HepG2 (cell line): ENCODE data around the gene KCNK7. TPM values are rescaled to one million over a fixed set of nuclear protein-coding genes. Genes with fewer than 3 reads are reported as not detected.

Experiments
- DR1 ChIP-seq: sonication (generic); formaldehyde crosslinking; IDR thresholded peaks from 2 replicates; pipeline ENCODE4 v1.8.0; 2021; ENCODE audit warnings: mild to moderate bottlenecking, missing genetic modification reagents, inconsistent platforms
- GLI4 ChIP-seq: sonication (generic); formaldehyde crosslinking; IDR thresholded peaks from 2 replicates; pipeline ENCODE4 v1.5.1; 2020; ENCODE audit warnings: missing genetic modification reagents, mild to moderate bottlenecking, moderate library complexity, borderline replicate concordance
- HHEX ChIP-seq: IDR thresholded peaks from 2 replicates; pipeline ENCODE4 v1.6.1; 2016; ENCODE audit warnings: control low read depth
- HNRNPLL ChIP-seq: fragments of 200-400 bp; formaldehyde crosslinking; IDR thresholded peaks from 2 replicates; pipeline ENCODE4 v1.6.1; 2017; ENCODE audit warnings: mild to moderate bottlenecking, low read depth, low read length; ENCODE audit not compliant: poor library complexity, severe bottlenecking
- NR2C2 ChIP-seq: sonication (generic); formaldehyde crosslinking; IDR thresholded peaks from 2 replicates; pipeline ENCODE4 v1.4.0; 2020; ENCODE audit warnings: missing genetic modification reagents, mild to moderate bottlenecking, moderate library complexity, borderline replicate concordance
- PAX8 ChIP-seq: sonication (generic); formaldehyde crosslinking; IDR thresholded peaks from 2 replicates; pipeline ENCODE4 v1.8.0; 2022; ENCODE audit warnings: mild to moderate bottlenecking, missing genetic modification reagents, borderline replicate concordance
- RAD21 ChIP-seq: fragments of 450-650 bp; formaldehyde crosslinking; IDR thresholded peaks from 2 replicates; pipeline ENCODE4 v1.5.0; 2020; ENCODE audit warnings: mild to moderate bottlenecking
- RXRB ChIP-seq: IDR thresholded peaks from 2 replicates; pipeline ENCODE4 v1.6.1; 2016; ENCODE audit warnings: borderline replicate concordance, missing genetic modification reagents, missing compliant biosample characterization
- SPEN ChIP-seq: sonication (generic); formaldehyde crosslinking; IDR thresholded peaks from 2 replicates; pipeline ENCODE4 v1.5.1; 2020; ENCODE audit warnings: low read depth, mild to moderate bottlenecking, missing genetic modification reagents
- SRF ChIP-seq: IDR thresholded peaks from 2 replicates; pipeline ENCODE4 v1.6.1; 2011; ENCODE audit warnings: mild to moderate bottlenecking, low read depth, low read length, moderate library complexity
- STAG1 ChIP-seq: sonication (generic); formaldehyde crosslinking; IDR thresholded peaks from 2 replicates; pipeline ENCODE4 v1.4.0; 2020; ENCODE audit warnings: missing genetic modification reagents
- TCF12 ChIP-seq, 2 experiments: fragments of 450-650 bp in 1 of 2; sonication (generic) in 1 of 2; formaldehyde crosslinking in 1 of 2; IDR thresholded peaks; 2 replicates each; pipeline versions ENCODE4 v1.6.1 to v1.8.0; 2017 to 2022; ENCODE audit warnings: antibody characterized with exemption in 1 of 2, mild to moderate bottlenecking in 1 of 2, missing genetic modification reagents in 1 of 2, moderate library complexity in 1 of 2
- TMF1 ChIP-seq: sonication (generic); formaldehyde crosslinking; IDR thresholded peaks from 2 replicates; pipeline ENCODE4 v1.8.1; 2022; ENCODE audit warnings: low read depth, missing genetic modification reagents
- ZFP82 ChIP-seq: sonication (generic); formaldehyde crosslinking; IDR thresholded peaks from 2 replicates; pipeline ENCODE4 v1.5.1; 2020; ENCODE audit warnings: mild to moderate bottlenecking, missing genetic modification reagents, borderline replicate concordance
- ZFY ChIP-seq: sonication (generic); formaldehyde crosslinking; IDR thresholded peaks from 2 replicates; pipeline ENCODE4 v1.4.0; 2020; ENCODE audit warnings: missing genetic modification reagents
- ZNF124 ChIP-seq: sonication (generic); formaldehyde crosslinking; IDR thresholded peaks from 2 replicates; pipeline ENCODE4 v1.4.0; 2020; ENCODE audit warnings: missing genetic modification reagents
- ZNF451 ChIP-seq: sonication (generic); formaldehyde crosslinking; IDR thresholded peaks from 2 replicates; pipeline ENCODE4 v1.5.0; 2020; ENCODE audit warnings: mild to moderate bottlenecking, missing genetic modification reagents
- ZNF569 ChIP-seq: sonication (generic); formaldehyde crosslinking; IDR thresholded peaks from 2 replicates; pipeline ENCODE4 v1.5.0; 2020; ENCODE audit warnings: mild to moderate bottlenecking, missing genetic modification reagents, moderate library complexity, borderline replicate concordance
- ZNF766 ChIP-seq: sonication (generic); formaldehyde crosslinking; IDR thresholded peaks from 2 replicates; pipeline ENCODE4 v1.5.0; 2020; ENCODE audit warnings: missing genetic modification reagents, borderline replicate concordance
- ZNF781 ChIP-seq: sonication (generic); formaldehyde crosslinking; IDR thresholded peaks from 2 replicates; pipeline ENCODE4 v1.5.1; 2020; ENCODE audit warnings: borderline replicate concordance, mild to moderate bottlenecking, missing genetic modification reagents; ENCODE audit errors: not compliant biosample characterization
- polyA plus RNA-seq, 8 experiments: library from polyadenylated mRNA; depleted of rRNA in 3 of 8; stranded (reverse) in 7 of 8; unstranded in 1 of 8; fragments of >200 nt; fragmentation: Illumina TruSeq in 4 of 8; extraction: Trizol in 4 of 8; gene quantifications; 2 replicates each; pipeline versions ENCODE4 v1.2.1 to v1.2.3, GENCODE V29; 2011 to 2016; ENCODE audit warnings: low read depth in 4 of 8, missing spikeins in 1 of 8, mixed read lengths in 1 of 8; ENCODE audit not compliant: insufficient read depth in 1 of 8
- total RNA-seq, 5 experiments: library from RNA; depleted of rRNA; stranded (reverse); fragments of >200 nt; fragmentation: Illumina TruSeq; extraction: Trizol; gene quantifications; 2 replicates each; pipeline ENCODE4 v1.2.3, GENCODE V29; 2016; ENCODE audit warnings: low read depth in 1 of 5
- TF ChIP-seq, protein P1 (sequence below): sonication (generic); formaldehyde crosslinking; conservative IDR thresholded peaks from 2 replicates; pipeline ENCODE4 v1.4.0; 2020; ENCODE audit warnings: missing genetic modification reagents
- TF ChIP-seq, protein P2 (sequence below): sonication (generic); formaldehyde crosslinking; IDR thresholded peaks from 2 replicates; pipeline ENCODE4 v1.4.0; 2020; ENCODE audit warnings: missing genetic modification reagents
- TF ChIP-seq, protein P3 (sequence below): sonication (generic); formaldehyde crosslinking; IDR thresholded peaks from 2 replicates; pipeline ENCODE4 v1.8.0; 2022; ENCODE audit warnings: mild to moderate bottlenecking, missing genetic modification reagents, moderate library complexity
- TF ChIP-seq, protein P4 (sequence below): sonication (generic); formaldehyde crosslinking; conservative IDR thresholded peaks from 2 replicates; pipeline ENCODE4 v1.4.0; 2020; ENCODE audit warnings: missing genetic modification reagents

KCNK7 gene
- total and polyA plus RNA-seq, 2 of the 13 experiments (the other 11 are each of a cell fraction or from before 2014, with no cell fraction given) = 0.11 TPM; not detected in 1

DNA sequence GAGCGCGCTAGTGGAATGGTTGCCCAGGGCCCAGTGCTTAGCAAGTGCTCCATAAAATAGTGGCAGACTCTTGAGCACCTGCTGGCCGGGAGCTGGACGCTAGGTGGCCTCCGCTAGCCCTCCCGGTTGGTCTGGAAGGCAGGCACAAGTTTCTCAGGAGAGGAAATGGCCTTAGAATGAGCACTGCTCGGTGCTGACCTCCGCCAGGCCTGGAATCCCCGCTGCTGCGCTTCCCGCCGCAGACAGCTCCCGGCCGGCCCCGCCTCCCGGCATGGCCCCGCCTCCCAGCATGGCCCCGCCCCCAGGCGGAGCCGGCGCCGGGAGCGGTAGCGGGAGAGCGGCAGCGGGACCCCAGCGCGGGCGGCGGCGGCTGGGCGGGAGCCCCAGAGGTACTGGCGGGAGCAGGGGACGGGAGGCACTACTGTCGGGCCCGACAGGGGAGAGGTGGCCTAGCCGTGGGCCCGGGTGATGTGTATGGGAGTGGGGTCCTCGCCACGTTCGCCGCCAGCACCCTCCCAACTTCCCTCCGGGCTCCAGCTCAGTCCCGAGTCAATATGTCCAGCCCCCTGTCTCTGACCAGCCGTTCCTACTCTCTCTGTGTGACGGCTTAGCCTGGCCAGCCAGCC lies 42.3 kb upstream of the KCNK7 start, which contains the start of gene SIPA1 (continued):
- TF ChIP-seq GLI4 = no peak
- TF ChIP-seq ZNF766 (CRISPR knock-in tag) = no peak
- 0 out of 2 replicates have a peak, but pooled peaks have one; percentile 14 for TF ChIP-seq ZNF124 (CRISPR knock-in tag)
- peak; percentile 45 for TF ChIP-seq STAG1 (CRISPR knock-in tag)
- TF ChIP-seq ZNF781 (CRISPR knock-in tag) = no peak
- TF ChIP-seq NR2C2 (CRISPR knock-in tag) = no peak
- 0 out of 2 replicates have a peak, but pooled peaks have one; percentile 8 for TF ChIP-seq DR1 (CRISPR knock-in tag)
- TF ChIP-seq TCF12 (IDR thresholded peaks at IDR 0.05) = no peak
- no peak; the same call in 1 of the 2 replicates for TF ChIP-seq TCF12 (CRISPR knock-in tag; IDR thresholded peaks at IDR 0.05)
- no peak; the same call in 1 of the 2 replicates for TF ChIP-seq SRF
- TF ChIP-seq, protein P1, sequence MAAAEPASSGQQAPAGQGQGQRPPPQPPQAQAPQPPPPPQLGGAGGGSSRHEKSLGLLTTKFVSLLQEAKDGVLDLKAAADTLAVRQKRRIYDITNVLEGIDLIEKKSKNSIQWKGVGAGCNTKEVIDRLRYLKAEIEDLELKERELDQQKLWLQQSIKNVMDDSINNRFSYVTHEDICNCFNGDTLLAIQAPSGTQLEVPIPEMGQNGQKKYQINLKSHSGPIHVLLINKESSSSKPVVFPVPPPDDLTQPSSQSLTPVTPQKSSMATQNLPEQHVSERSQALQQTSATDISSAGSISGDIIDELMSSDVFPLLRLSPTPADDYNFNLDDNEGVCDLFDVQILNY = 0 out of 2 replicates have a peak, but pooled peaks have one; percentile 33
- TF ChIP-seq, protein P2, sequence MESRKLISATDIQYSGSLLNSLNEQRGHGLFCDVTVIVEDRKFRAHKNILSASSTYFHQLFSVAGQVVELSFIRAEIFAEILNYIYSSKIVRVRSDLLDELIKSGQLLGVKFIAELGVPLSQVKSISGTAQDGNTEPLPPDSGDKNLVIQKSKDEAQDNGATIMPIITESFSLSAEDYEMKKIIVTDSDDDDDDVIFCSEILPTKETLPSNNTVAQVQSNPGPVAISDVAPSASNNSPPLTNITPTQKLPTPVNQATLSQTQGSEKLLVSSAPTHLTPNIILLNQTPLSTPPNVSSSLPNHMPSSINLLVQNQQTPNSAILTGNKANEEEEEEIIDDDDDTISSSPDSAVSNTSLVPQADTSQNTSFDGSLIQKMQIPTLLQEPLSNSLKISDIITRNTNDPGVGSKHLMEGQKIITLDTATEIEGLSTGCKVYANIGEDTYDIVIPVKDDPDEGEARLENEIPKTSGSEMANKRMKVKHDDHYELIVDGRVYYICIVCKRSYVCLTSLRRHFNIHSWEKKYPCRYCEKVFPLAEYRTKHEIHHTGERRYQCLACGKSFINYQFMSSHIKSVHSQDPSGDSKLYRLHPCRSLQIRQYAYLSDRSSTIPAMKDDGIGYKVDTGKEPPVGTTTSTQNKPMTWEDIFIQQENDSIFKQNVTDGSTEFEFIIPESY = no peak
- TF ChIP-seq RAD21 = peak; percentile 63
- no peak for TF ChIP-seq PAX8 (CRISPR knock-in tag)
- TF ChIP-seq, protein P3, sequence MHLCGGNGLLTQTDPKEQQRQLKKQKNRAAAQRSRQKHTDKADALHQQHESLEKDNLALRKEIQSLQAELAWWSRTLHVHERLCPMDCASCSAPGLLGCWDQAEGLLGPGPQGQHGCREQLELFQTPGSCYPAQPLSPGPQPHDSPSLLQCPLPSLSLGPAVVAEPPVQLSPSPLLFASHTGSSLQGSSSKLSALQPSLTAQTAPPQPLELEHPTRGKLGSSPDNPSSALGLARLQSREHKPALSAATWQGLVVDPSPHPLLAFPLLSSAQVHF (CRISPR knock-in tag) = no peak
- TF ChIP-seq TMF1 (CRISPR knock-in tag) = peak; percentile 74
- TF ChIP-seq HNRNPLL = peak; percentile 76
- no peak for TF ChIP-seq HHEX (CRISPR knock-in tag)
- no peak for TF ChIP-seq ZNF569 (CRISPR knock-in tag)
- TF ChIP-seq SPEN = peak; percentile 39
- peak; percentile 78; the same call in 1 of the 2 replicates for TF ChIP-seq ZFP82
- TF ChIP-seq ZNF451 (CRISPR knock-in tag) = 0 out of 2 replicates have a peak, but pooled peaks have one; percentile 44
- TF ChIP-seq, protein P4, sequence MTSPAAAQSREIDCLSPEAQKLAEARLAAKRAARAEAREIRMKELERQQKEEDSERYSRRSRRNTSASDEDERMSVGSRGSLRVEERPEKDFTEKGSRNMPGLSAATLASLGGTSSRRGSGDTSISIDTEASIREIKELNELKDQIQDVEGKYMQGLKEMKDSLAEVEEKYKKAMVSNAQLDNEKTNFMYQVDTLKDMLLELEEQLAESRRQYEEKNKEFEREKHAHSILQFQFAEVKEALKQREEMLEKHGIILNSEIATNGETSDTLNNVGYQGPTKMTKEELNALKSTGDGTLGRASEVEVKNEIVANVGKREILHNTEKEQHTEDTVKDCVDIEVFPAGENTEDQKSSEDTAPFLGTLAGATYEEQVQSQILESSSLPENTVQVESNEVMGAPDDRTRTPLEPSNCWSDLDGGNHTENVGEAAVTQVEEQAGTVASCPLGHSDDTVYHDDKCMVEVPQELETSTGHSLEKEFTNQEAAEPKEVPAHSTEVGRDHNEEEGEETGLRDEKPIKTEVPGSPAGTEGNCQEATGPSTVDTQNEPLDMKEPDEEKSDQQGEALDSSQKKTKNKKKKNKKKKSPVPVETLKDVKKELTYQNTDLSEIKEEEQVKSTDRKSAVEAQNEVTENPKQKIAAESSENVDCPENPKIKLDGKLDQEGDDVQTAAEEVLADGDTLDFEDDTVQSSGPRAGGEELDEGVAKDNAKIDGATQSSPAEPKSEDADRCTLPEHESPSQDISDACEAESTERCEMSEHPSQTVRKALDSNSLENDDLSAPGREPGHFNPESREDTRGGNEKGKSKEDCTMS (CRISPR knock-in tag) = no peak
- TF ChIP-seq RXRB = peak; percentile 40; the same call in 1 of the 2 replicates
- peak; percentile 13; the same call in 1 of the 2 replicates for TF ChIP-seq ZFY (CRISPR knock-in tag)
